K562 (cell line): Measurements from ENCODE around the gene PAQR4. TPM values are rescaled to one million over a fixed set of nuclear protein-coding genes. Genes with fewer than 3 reads are reported as not detected.
A peak's percentile ranks its signal among the peaks of the same experiment; 100 is the strongest.

Experiments
- ATAC-seq: fragments of 200-7000 bp; cut with Tn5 transposase; 3 replicates; pipeline ENCODE4 v1.9.1; 2020; ENCODE audit warnings: moderate library complexity
- BruUV-seq: library from RNA; stranded (reverse); fragments of 400-500 nt; replicated peaks from 2 replicates; lab custom pipeline; 2021; lab: Mats Ljungman, UMichigan
- CTCF ChIA-PET: fragments of 300-600 bp; formaldehyde crosslinking; extraction: SDS; loops from one replicate; lab custom pipeline; 2021; ENCODE audit warnings: low intra/inter-chr PET ratio; lab: Yijun Ruan, JAX
- POLR2A ChIA-PET: fragments of 300-600, 350-650 bp; sonication (Branson Sonifier 250); formaldehyde crosslinking; extraction: SDS; loops from one replicate; lab custom pipeline; 2021; ENCODE audit warnings: antibody characterized with exemption, inconsistent platforms; lab: Yijun Ruan, JAX
- DNase-seq, 4 experiments: peaks; one replicate each; pipeline versions ENCODE4 v3.0.0 to v3.0.0-alpha.2; 2011 to 2018; ENCODE audit warnings: low spot score in 3 of 4, mixed read lengths in 3 of 4; ENCODE audit errors: extremely low read depth in 1 of 4
- FAIRE-seq: peaks from 2 replicates; lab custom pipeline; 2011; peaks lifted over from hg19 to GRCh38; lab: Jason Lieb, UNC
- H2AFZ ChIP-seq: 2 replicates; pipeline ENCODE4 v1.6.0; 2011; ENCODE audit warnings: low read depth, low read length, control low read depth, inconsistent platforms
- H3K27ac ChIP-seq: fragments of 200-600 bp; 3 replicates; pipeline ENCODE4 v1.8.0; 2011; ENCODE audit warnings: low read depth, mild to moderate bottlenecking, control low read depth, inconsistent platforms, low read length, moderate library complexity, mixed read lengths; ENCODE audit errors: extremely low read depth
- H3K27me3 ChIP-seq, 2 experiments: fragments of 300-600 bp in 1 of 2; 2 replicates in 1 of 2; 3 replicates in 1 of 2; pipeline versions ENCODE4 v1.6.0 to v1.8.0; 2011; ENCODE audit warnings: inconsistent platforms in 2 of 2, low read length in 2 of 2, mild to moderate bottlenecking in 1 of 2, mixed read lengths in 1 of 2, moderate library complexity in 1 of 2; ENCODE audit not compliant: control insufficient read depth in 2 of 2, insufficient read depth in 2 of 2
- H3K36me3 ChIP-seq: fragments of 300-600 bp; 3 replicates; pipeline ENCODE4 v1.8.0; 2011; ENCODE audit warnings: mild to moderate bottlenecking, low read length, inconsistent platforms; ENCODE audit not compliant: control insufficient read depth, insufficient read depth
- H3K4me1 ChIP-seq, 2 experiments: fragments of 200-600 bp in 1 of 2; replicated peaks in 1 of 2; 2 replicates in 1 of 2; 3 replicates in 1 of 2; pipeline versions ENCODE4 v1.5.1 to v1.8.0; 2011; ENCODE audit warnings: inconsistent platforms in 2 of 2, low read length in 2 of 2, mild to moderate bottlenecking in 1 of 2, mixed read lengths in 1 of 2, moderate library complexity in 1 of 2; ENCODE audit not compliant: control insufficient read depth in 2 of 2, insufficient read depth in 2 of 2
- H3K4me2 ChIP-seq: 2 replicates; pipeline ENCODE4 v1.6.1; 2011; ENCODE audit warnings: low read length, control low read depth, inconsistent platforms, mixed read lengths; ENCODE audit not compliant: insufficient read depth
- H3K4me3 ChIP-seq: fragments of 200-600 bp; sonication (generic), shearing (Covaris generic); 2 replicates; pipeline ENCODE4 v1.5.1; 2016; ENCODE audit warnings: control low read depth, inconsistent platforms
- H3K79me2 ChIP-seq: fragments of 200-600 bp; 3 replicates; pipeline ENCODE4 v1.8.0; 2011; ENCODE audit warnings: low read length, inconsistent platforms; ENCODE audit not compliant: control insufficient read depth, insufficient read depth
- H3K9ac ChIP-seq, 2 experiments: 2 replicates each; pipeline versions ENCODE4 v1.6.0 to v1.6.1; 2011; ENCODE audit warnings: low read depth in 2 of 2, low read length in 2 of 2, control low read depth in 1 of 2, inconsistent platforms in 1 of 2, mild to moderate bottlenecking in 1 of 2, mixed read lengths in 1 of 2; ENCODE audit not compliant: insufficient read depth in 1 of 2
- H3K9me1 ChIP-seq: one replicate; pipeline ENCODE4 v1.6.0; 2011; ENCODE audit warnings: inconsistent platforms, mild to moderate bottlenecking, low read length, moderate library complexity; ENCODE audit not compliant: control insufficient read depth, insufficient read depth
- H3K9me3 ChIP-seq: replicated peaks from 2 replicates; pipeline ENCODE4 v1.5.1; 2011; ENCODE audit warnings: low read depth, low read length, inconsistent platforms; ENCODE audit not compliant: control insufficient read depth, insufficient read depth
- H4K20me1 ChIP-seq: replicated peaks from 2 replicates; pipeline ENCODE4 v1.6.1; 2011; ENCODE audit warnings: low read length, inconsistent platforms, mixed read lengths; ENCODE audit not compliant: control insufficient read depth, insufficient read depth
- SAFB2 ChIP-seq: fragments of 200-400 bp; formaldehyde crosslinking; IDR thresholded peaks from 2 replicates; pipeline ENCODE4 v1.6.1; 2018; ENCODE audit warnings: borderline replicate concordance, low read length, low read depth, moderate library complexity; ENCODE audit not compliant: severe bottlenecking
- ZBTB11 ChIP-seq, 3 experiments: fragments of 200-800 bp in 1 of 3; fragments of 250-450 bp in 1 of 3; fragments of 450-650 bp in 1 of 3; sonication (Bioruptor Pico) in 1 of 3; sonication (Bioruptor generic) in 1 of 3; formaldehyde crosslinking in 1 of 3; IDR thresholded peaks; 2 replicates each; pipeline versions ENCODE4 v1.6.1 to v1.8.0; 2016 to 2022; ENCODE audit warnings: mild to moderate bottlenecking in 2 of 3, missing genetic modification characterization in 2 of 3, missing compliant biosample characterization in 1 of 3, moderate library complexity in 1 of 3
- WGBS: fragments of 100-300 bp; shearing (Covaris generic); methylation state at CpG from one replicate; pipeline ENCODE4 v1.1.6; 2016; ENCODE audit warnings: low coverage, mixed read lengths; ENCODE audit not compliant: insufficient coverage; ENCODE audit errors: missing lambda C conversion rate; 5-methylcytosine and 5-hydroxymethylcytosine counted together
- in situ Hi-C: fragments of 300-500 bp; cut with MboI; formaldehyde crosslinking; loops from 4 replicates; pipeline ENCODE4 v1.15.0; 2018; ENCODE audit warnings: inconsistent platforms, mixed read lengths
- intact Hi-C: fragments of 100-400 bp; cut with micrococcal nuclease; formaldehyde crosslinking; loops from 2 replicates; pipeline ENCODE4 v1.14.2; 2022
- polyA plus RNA-seq, 8 experiments: library from polyadenylated mRNA; depleted of rRNA in 4 of 8; stranded (reverse) in 5 of 8; unstranded in 3 of 8; fragments of >200 nt; fragmentation: Nextera tagmentation in 2 of 8; fragmentation: Illumina TruSeq in 1 of 8; extraction: Ambion mirVana in 2 of 8; extraction: Trizol in 1 of 8; gene quantifications; 2 replicates each; pipeline versions ENCODE4 v1.2.1 to v1.2.3, GENCODE V29; 2011 to 2014; ENCODE audit warnings: inconsistent platforms in 1 of 8, missing spikeins in 1 of 8
- total RNA-seq, 7 experiments: library from RNA; depleted of rRNA in 6 of 7; stranded (reverse); fragments of >200 nt in 6 of 7; fragmentation: Illumina TruSeq in 2 of 7; extraction: Trizol in 2 of 7; gene quantifications; 2 replicates each; pipeline versions ENCODE4 v1.2.1 to v1.2.3, GENCODE V29; 2011 to 2021; ENCODE audit warnings: low replicate concordance in 1 of 7

Gene PAQR4
- total and polyA plus RNA-seq, 9 of the 15 experiments (the other 6 are each of a cell fraction or from before 2014, with no cell fraction given), result 0.62 to 40.4 (median 19.5) TPM

- no peak for TF ChIP-seq SAFB2
- TF ChIP-seq, all 486 proteins: peak for 0
These were observed 23.4 kb downstream of the PAQR4 start (continued) for GRCh38 chr16:2992383-2993081.

GRCh38 chr16:2996298-2996697 lies 27.1 kb downstream of the PAQR4 start:
- ChIA-PET POLR2A (interaction anchor here (1.0 kb wide), 2 partner anchors 13 to 28 kb away, joined by 3 to 5 read pairs; no protein-coding TSS in a partner anchor), CTCF (no interaction called here)
- Histone ChIP-seq H3K9ac (peak overlapping the region in 1 of 2 experiments; percentile 75; a peak in 2 of 4 replicates), H3K27ac (no peak overlapping the region), H3K4me1 (peaks cover 0 to 27% of the 10 kb centered on the region in 2 experiments; a peak in 2 of 5 replicates), H3K9me3 (no peaks in the 10 kb centered on the region), H3K4me2 (no peak overlapping the region), H3K4me3 (no peak overlapping the region), H3K9me1 (no peaks in the 10 kb centered on the region), H3K27me3 (no peaks in the 10 kb centered on the region), H2AFZ (no peak overlapping the region), H4K20me1 (no peaks in the 10 kb centered on the region), H3K36me3 (no peaks in the 10 kb centered on the region), H3K79me2 (no peaks in the 10 kb centered on the region)
- no peak for DNase-seq
- WGBS, result 67% methylated on average over 13 of the region's 13 CpGs
- no peak for TF ChIP-seq ZBTB11 (CRISPR knock-in tag; IDR thresholded peaks at IDR 0.05)
- in situ Hi-C loops (no loop called here), intact Hi-C loops (no loop called here)
- BruUV-seq, result no TSS peak
- no peak for FAIRE-seq
- ATAC-seq, result no peak
